RCC 7860 (cell line): Measurements from ENCODE around the gene AMZ2.
"Not testable (repeated sequence)": the region's sequence is repeated elsewhere in the genome, so short reads cannot be mapped to it uniquely, and the experiment has no call there.

Source experiments
- DNase-seq: peaks from one replicate; pipeline ENCODE4 v3.0.0-alpha.2; 2015; ENCODE audit warnings: low spot score
- FAIRE-seq: peaks from 2 replicates; lab custom pipeline; 2012; peaks lifted over from hg19 to GRCh38; lab: Jason Lieb, UNC

The AMZ2 gene

GRCh38 chr17:68247445-68248198 is at the start of gene AMZ2:
TSS of gene AMZ2 (plus strand) at chr17:68248043. CDS start at chr17:68250188, 2,145 bp downstream.
- FAIRE-seq (no peak), DNase-seq (peak; percentile 78)

GRCh38 chr17:68198931-68199836 is 48.7 kb upstream of the AMZ2 start:
- no peak for FAIRE-seq
- DNase-seq: no peak

- DNase-seq: no peak
- no peak for FAIRE-seq
Measured at GRCh38 chr17:68199837-68200688, 47.8 kb upstream of the AMZ2 start.

- FAIRE-seq (no peak), DNase-seq (peak; percentile 67)
Measured at GRCh38 chr17:68200689-68201417, 47.0 kb upstream of the AMZ2 start.

GRCh38 chr17:68201418-68201771 is 46.4 kb upstream of the AMZ2 start:
- FAIRE-seq, DNase-seq: not testable (repeated sequence)

GRCh38 chr17:68202321-68202720 is 45.5 kb upstream of the AMZ2 start:
- not testable (repeated sequence) for DNase-seq, FAIRE-seq

GRCh38 chr17:68204736-68205135 is 43.1 kb upstream of the AMZ2 start:
- DNase-seq (no peak), FAIRE-seq (no peak)

- no peak for FAIRE-seq
- peak; percentile 62 for DNase-seq
Measured at GRCh38 chr17:68205251-68205807, 42.5 kb upstream of the AMZ2 start.

GRCh38 chr17:68205808-68206720 is 41.8 kb upstream of the AMZ2 start:
- DNase-seq (no peak), FAIRE-seq (no peak)

- FAIRE-seq: no peak
Measured at GRCh38 chr17:68207651-68208253, 40.1 kb upstream of the AMZ2 start.

GRCh38 chr17:68208651-68209050 is 39.2 kb upstream of the AMZ2 start:
- DNase-seq, FAIRE-seq: not testable (repeated sequence)

More at GRCh38 chr17:68207651-68208253, 40.1 kb upstream of the AMZ2 start:
- DNase-seq: no peak

- FAIRE-seq, DNase-seq: not testable (repeated sequence)
Measured at GRCh38 chr17:68209191-68209900, 38.5 kb upstream of the AMZ2 start.

- FAIRE-seq (no peak), DNase-seq (no peak)
Measured at GRCh38 chr17:68210570-68211315, 37.1 kb upstream of the AMZ2 start.

GRCh38 chr17:68213428-68214411 is 34.1 kb upstream of the AMZ2 start:
- DNase-seq, FAIRE-seq: not testable (repeated sequence)

GRCh38 chr17:68215453-68215852 is 32.4 kb upstream of the AMZ2 start:
- FAIRE-seq, DNase-seq: not testable (repeated sequence)

- DNase-seq, FAIRE-seq: not testable (repeated sequence)
Measured at GRCh38 chr17:68219429-68219828, 28.4 kb upstream of the AMZ2 start.
